Measurements from ENCODE around the gene GOLM1.

Gene GOLM1

GRCh38 chr9:86079865-86080469, 19.4 kb downstream of the GOLM1 start:
- no peak for DNase-seq
- H3K79me2 ChIP-seq (ENCODE audit: insufficient read depth, low read length), result no peaks in the 10 kb centered on the region
- no peak for ATAC-seq (ENCODE audit: insufficient read depth, low read depth)
- H3K27ac ChIP-seq (ENCODE audit: low read length), result no peak overlapping the region
- H4K20me1 ChIP-seq (ENCODE audit: insufficient read depth, low read length), result no peaks in the 10 kb centered on the region
- H2AFZ ChIP-seq (ENCODE audit: low read depth, low read length), result no peak overlapping the region
- no peaks in the 10 kb centered on the region for H3K27me3 ChIP-seq (ENCODE audit: insufficient read depth, low read length, poor library complexity)
- H3K9ac ChIP-seq (ENCODE audit: low read depth, low read length), result no peak overlapping the region
- H3K4me2 ChIP-seq (ENCODE audit: insufficient read depth, low read length), result no peak overlapping the region
- no peak for TF ChIP-seq EZH2 (IDR thresholded peaks at IDR 0.05; ENCODE audit: borderline replicate concordance, low read depth, low read length, severe bottlenecking)
- TF ChIP-seq, protein P1, sequence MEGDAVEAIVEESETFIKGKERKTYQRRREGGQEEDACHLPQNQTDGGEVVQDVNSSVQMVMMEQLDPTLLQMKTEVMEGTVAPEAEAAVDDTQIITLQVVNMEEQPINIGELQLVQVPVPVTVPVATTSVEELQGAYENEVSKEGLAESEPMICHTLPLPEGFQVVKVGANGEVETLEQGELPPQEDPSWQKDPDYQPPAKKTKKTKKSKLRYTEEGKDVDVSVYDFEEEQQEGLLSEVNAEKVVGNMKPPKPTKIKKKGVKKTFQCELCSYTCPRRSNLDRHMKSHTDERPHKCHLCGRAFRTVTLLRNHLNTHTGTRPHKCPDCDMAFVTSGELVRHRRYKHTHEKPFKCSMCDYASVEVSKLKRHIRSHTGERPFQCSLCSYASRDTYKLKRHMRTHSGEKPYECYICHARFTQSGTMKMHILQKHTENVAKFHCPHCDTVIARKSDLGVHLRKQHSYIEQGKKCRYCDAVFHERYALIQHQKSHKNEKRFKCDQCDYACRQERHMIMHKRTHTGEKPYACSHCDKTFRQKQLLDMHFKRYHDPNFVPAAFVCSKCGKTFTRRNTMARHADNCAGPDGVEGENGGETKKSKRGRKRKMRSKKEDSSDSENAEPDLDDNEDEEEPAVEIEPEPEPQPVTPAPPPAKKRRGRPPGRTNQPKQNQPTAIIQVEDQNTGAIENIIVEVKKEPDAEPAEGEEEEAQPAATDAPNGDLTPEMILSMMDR (IDR thresholded peaks at IDR 0.05; ENCODE audit: borderline replicate concordance, extremely low read depth, low read length, poor library complexity, severe bottlenecking), result no peak
- no peaks in the 10 kb centered on the region for H3K4me1 ChIP-seq (ENCODE audit: insufficient read depth, low read length)
- no peaks in the 10 kb centered on the region for H3K36me3 ChIP-seq (ENCODE audit: insufficient read depth, low read length)
- H3K4me3 ChIP-seq (ENCODE audit: low read depth in 1 of 2, low read length in 2 of 2), result no peak overlapping the region
- H3K9me3 ChIP-seq (ENCODE audit: insufficient read depth, low read length, severe bottlenecking), result no peaks in the 10 kb centered on the region

DNA sequence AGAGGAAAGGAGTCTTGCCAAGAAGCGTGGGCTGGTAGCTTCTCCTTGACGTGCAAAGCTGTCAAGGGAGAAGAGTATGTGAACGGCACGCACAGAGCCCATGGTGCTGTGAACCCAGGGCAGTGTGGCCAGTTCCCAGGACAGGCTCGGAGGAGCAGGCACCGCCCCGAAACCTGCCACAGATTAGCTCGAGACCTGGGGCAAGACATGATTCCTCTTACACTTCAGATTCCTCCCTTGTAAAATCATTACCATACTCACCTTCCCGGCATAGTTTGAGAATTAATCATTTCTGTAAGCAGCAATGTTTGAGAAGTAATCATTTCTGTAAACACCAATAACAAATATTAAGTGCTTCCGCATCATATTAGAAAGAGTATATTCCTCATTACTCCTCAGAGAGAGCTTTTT, 19.9 kb downstream of the GOLM1 start:
- Histone ChIP-seq H3K36me3 (ENCODE audit: insufficient read depth, low read length) (no peaks in the 10 kb centered on the region), H3K4me3 (ENCODE audit: low read depth in 1 of 2, low read length in 2 of 2) (no peak overlapping the region), H3K27ac (ENCODE audit: low read length) (no peak overlapping the region), H3K4me2 (ENCODE audit: insufficient read depth, low read length) (no peak overlapping the region), H3K79me2 (ENCODE audit: insufficient read depth, low read length) (no peaks in the 10 kb centered on the region), H3K9ac (ENCODE audit: low read depth, low read length) (no peak overlapping the region), H3K4me1 (ENCODE audit: insufficient read depth, low read length) (no peaks in the 10 kb centered on the region), H3K27me3 (ENCODE audit: insufficient read depth, low read length, poor library complexity) (no peaks in the 10 kb centered on the region), H3K9me3 (ENCODE audit: insufficient read depth, low read length, severe bottlenecking) (no peaks in the 10 kb centered on the region), H2AFZ (ENCODE audit: low read depth, low read length) (no peak overlapping the region), H4K20me1 (ENCODE audit: insufficient read depth, low read length) (no peaks in the 10 kb centered on the region)
- ATAC-seq (ENCODE audit: insufficient read depth, low read depth) (no peak), DNase-seq (no peak)
- TF ChIP-seq EZH2 (IDR thresholded peaks at IDR 0.05; ENCODE audit: borderline replicate concordance, low read depth, low read length, severe bottlenecking), result no peak

- DNase-seq, result no peak
- no peak overlapping the region for H2AFZ ChIP-seq (ENCODE audit: low read depth, low read length)
- no peaks in the 10 kb centered on the region for H3K36me3 ChIP-seq (ENCODE audit: insufficient read depth, low read length)
- no peak for TF ChIP-seq EZH2 (IDR thresholded peaks at IDR 0.05; ENCODE audit: borderline replicate concordance, low read depth, low read length, severe bottlenecking)
- ATAC-seq (ENCODE audit: insufficient read depth, low read depth), result no peak
- no peaks in the 10 kb centered on the region for H3K27me3 ChIP-seq (ENCODE audit: insufficient read depth, low read length, poor library complexity)
- H3K27ac ChIP-seq (ENCODE audit: low read length), result no peak overlapping the region
- no peaks in the 10 kb centered on the region for H3K9me3 ChIP-seq (ENCODE audit: insufficient read depth, low read length, severe bottlenecking)
- no peak overlapping the region for H3K9ac ChIP-seq (ENCODE audit: low read depth, low read length)
- H3K4me2 ChIP-seq (ENCODE audit: insufficient read depth, low read length), result no peak overlapping the region
- H3K4me1 ChIP-seq (ENCODE audit: insufficient read depth, low read length), result no peaks in the 10 kb centered on the region
- H3K4me3 ChIP-seq (ENCODE audit: low read depth in 1 of 2, low read length in 2 of 2), result no peak overlapping the region
- no peaks in the 10 kb centered on the region for H4K20me1 ChIP-seq (ENCODE audit: insufficient read depth, low read length)
- no peaks in the 10 kb centered on the region for H3K79me2 ChIP-seq (ENCODE audit: insufficient read depth, low read length)
These were observed 20.6 kb downstream of the GOLM1 start for GRCh38 chr9:86078731-86079130.

- H3K9ac ChIP-seq (ENCODE audit: low read depth, low read length), result no peak overlapping the region
- H3K9me3 ChIP-seq (ENCODE audit: insufficient read depth, low read length, severe bottlenecking), result no peaks in the 10 kb centered on the region
- TF ChIP-seq, protein P1 (IDR thresholded peaks at IDR 0.05; ENCODE audit: borderline replicate concordance, extremely low read depth, low read length, poor library complexity, severe bottlenecking), result no peak
- TF ChIP-seq EZH2 (IDR thresholded peaks at IDR 0.05; ENCODE audit: borderline replicate concordance, low read depth, low read length, severe bottlenecking), result no peak
- ATAC-seq (ENCODE audit: insufficient read depth, low read depth) (no peak), DNase-seq (no peak)
- H3K27me3 ChIP-seq (ENCODE audit: insufficient read depth, low read length, poor library complexity), result no peaks in the 10 kb centered on the region
- no peak overlapping the region for H2AFZ ChIP-seq (ENCODE audit: low read depth, low read length)
- no peak overlapping the region for H3K27ac ChIP-seq (ENCODE audit: low read length)
- no peaks in the 10 kb centered on the region for H3K4me1 ChIP-seq (ENCODE audit: insufficient read depth, low read length)
- H3K79me2 ChIP-seq (ENCODE audit: insufficient read depth, low read length), result no peaks in the 10 kb centered on the region
- no peak overlapping the region for H3K4me2 ChIP-seq (ENCODE audit: insufficient read depth, low read length)
- H4K20me1 ChIP-seq (ENCODE audit: insufficient read depth, low read length), result no peaks in the 10 kb centered on the region
- no peak overlapping the region for H3K4me3 ChIP-seq (ENCODE audit: low read depth in 1 of 2, low read length in 2 of 2)
- H3K36me3 ChIP-seq (ENCODE audit: insufficient read depth, low read length), result no peaks in the 10 kb centered on the region
These were observed 22.1 kb downstream of the GOLM1 start for GRCh38 chr9:86077276-86077675.
